Panc1 (cell line): ENCODE data around the gene RPGR. TPM values are rescaled to one million over a fixed set of nuclear protein-coding genes. Genes with fewer than 3 reads are reported as not detected.

Source experiments
- ATAC-seq: fragments of 200-7000 bp; cut with Tn5 transposase; 2 replicates; pipeline ENCODE4 v1.9.1; 2020; ENCODE audit warnings: mild to moderate bottlenecking, moderate library complexity
- BruUV-seq: library from RNA; stranded (reverse); fragments of 400-500 nt; replicated peaks from 2 replicates; lab custom pipeline; 2021; lab: Mats Ljungman, UMichigan
- CTCF ChIA-PET: fragments of 300-600 bp; sonication (Branson Sonifier 250); formaldehyde crosslinking; loops from one replicate; lab custom pipeline; 2022; ENCODE audit warnings: antibody characterized with exemption; lab: Charles Lee
- POLR2A ChIA-PET: fragments of 300-600 bp; sonication (Branson Sonifier 250); formaldehyde crosslinking; loops from one replicate; lab custom pipeline; 2022; ENCODE audit warnings: antibody characterized with exemption; lab: Charles Lee
- DNase-seq: peaks from one replicate; pipeline ENCODE4 v3.0.0-alpha.2; 2010; ENCODE audit warnings: low read depth, low spot score
- H3K27ac ChIP-seq: 2 replicates; pipeline ENCODE4 v1.5.1; 2011; ENCODE audit warnings: mild to moderate bottlenecking, low read length, inconsistent platforms
- H3K27me3 ChIP-seq: fragments of 200-500 bp; sonication (Bioruptor generic); 2 replicates; pipeline ENCODE4 v1.6.0; 2014; ENCODE audit warnings: low read length, inconsistent platforms; ENCODE audit not compliant: control insufficient read depth, insufficient read depth
- H3K36me3 ChIP-seq: fragments of 200-500 bp; sonication (Bioruptor generic); 2 replicates; pipeline ENCODE4 v1.5.1; 2014; ENCODE audit warnings: inconsistent platforms, mild to moderate bottlenecking, low read length, moderate library complexity; ENCODE audit not compliant: control insufficient read depth, insufficient read depth
- H3K4me1 ChIP-seq: 2 replicates; pipeline ENCODE4 v1.5.1; 2011; ENCODE audit warnings: inconsistent platforms, mild to moderate bottlenecking, low read length, moderate library complexity; ENCODE audit not compliant: control insufficient read depth, insufficient read depth
- H3K4me3 ChIP-seq, 2 experiments: 2 replicates each; pipeline ENCODE4 v1.5.1; 2011 to 2012; ENCODE audit warnings: low read depth in 2 of 2, low read length in 2 of 2, mild to moderate bottlenecking in 2 of 2, inconsistent platforms in 1 of 2, moderate library complexity in 1 of 2
- H3K9me3 ChIP-seq: fragments of 200-500 bp; sonication (Bioruptor generic); 2 replicates; pipeline ENCODE4 v1.5.1; 2014; ENCODE audit warnings: low read depth, mild to moderate bottlenecking, inconsistent platforms, low read length, moderate library complexity; ENCODE audit not compliant: control insufficient read depth, insufficient read depth
- CTCF ChIP-seq: fragments of 450-650 bp; IDR thresholded peaks from 2 replicates; pipeline ENCODE4 v1.5.1; 2017; ENCODE audit warnings: mild to moderate bottlenecking
- POLR2AphosphoS5 ChIP-seq: IDR thresholded peaks from 2 replicates; pipeline ENCODE4 v1.6.1; 2012; ENCODE audit warnings: mild to moderate bottlenecking, low read depth, low read length, moderate library complexity
- REST ChIP-seq, 2 experiments: IDR thresholded peaks; 2 replicates each; pipeline ENCODE4 v1.6.1; 2011 to 2012; ENCODE audit warnings: low read depth in 2 of 2, control low read depth in 1 of 2, low read length in 1 of 2, mild to moderate bottlenecking in 1 of 2, moderate library complexity in 1 of 2; ENCODE audit not compliant: insufficient read depth in 1 of 2
- SIN3A ChIP-seq: IDR thresholded peaks from 2 replicates; pipeline ENCODE4 v1.6.1; 2012; ENCODE audit warnings: low read depth, mild to moderate bottlenecking, low read length, moderate library complexity, borderline replicate concordance; ENCODE audit not compliant: insufficient read depth
- TCF7L2 ChIP-seq: IDR thresholded peaks from 2 replicates; pipeline ENCODE4 v1.6.1; 2011; ENCODE audit warnings: mild to moderate bottlenecking, low read depth, low read length, inconsistent platforms
- in situ Hi-C: cut with HindIII; loops from 2 replicates; pipeline ENCODE4 v1.10.0; 2016; ENCODE audit warnings: low sequenced_read_pairs, low pct_unique_long_range_greater_than_20kb
- intact Hi-C: fragments of 100-400 bp; cut with micrococcal nuclease; formaldehyde crosslinking; loops from one replicate; pipeline ENCODE4 v1.10.0; 2022; ENCODE audit not compliant: unreplicated experiment
- total RNA-seq: library from RNA; stranded (reverse); gene quantifications from one replicate; pipeline ENCODE4 v1.2.1, GENCODE V29; 2021; ENCODE audit not compliant: unreplicated experiment

RPGR gene
- total RNA-seq, 1 experiment from 2014 or later: 4.0 TPM

- ChIA-PET CTCF (no interaction called here), POLR2A (no interaction called here)
- H3K9me3 ChIP-seq: no peaks in the 10 kb centered on the region
- no peaks in the 10 kb centered on the region for H3K36me3 ChIP-seq
- BruUV-seq: no TSS peak
- intact Hi-C loops (no loop called here), in situ Hi-C loops (no loop called here)
- DNase-seq: no peak
- ATAC-seq: no peak
- H3K4me3 ChIP-seq: no peak overlapping the region
- TF ChIP-seq SIN3A (no peak), POLR2AphosphoS5 (no peak), CTCF (no peak), REST (IDR thresholded peaks at IDR 0.05; ENCODE audit: insufficient read depth in 1 of 2, low read depth in 2 of 2, low read length in 1 of 2) (no peak), TCF7L2 (no peak)
- H3K4me1 ChIP-seq: no peaks in the 10 kb centered on the region
- no peak overlapping the region for H3K27ac ChIP-seq
- no peaks in the 10 kb centered on the region for H3K27me3 ChIP-seq
Measured at GRCh38 chrX:38346150-38346549, 18.8 kb upstream of the RPGR start.

GRCh38 chrX:38342853-38343778 lies 15.8 kb upstream of the RPGR start:
- H3K9me3 ChIP-seq: no peaks in the 10 kb centered on the region
- intact Hi-C loops: no loop called here
- no peak overlapping the region for H3K4me3 ChIP-seq
- CTCF ChIA-PET: no interaction called here
- no peaks in the 10 kb centered on the region for H3K36me3 ChIP-seq
- H3K27me3 ChIP-seq: no peaks in the 10 kb centered on the region
- ATAC-seq: no peak
- TF ChIP-seq REST (IDR thresholded peaks at IDR 0.05; ENCODE audit: insufficient read depth in 1 of 2, low read depth in 2 of 2, low read length in 1 of 2) (no peak), POLR2AphosphoS5 (no peak), CTCF (no peak), TCF7L2 (no peak), SIN3A (no peak)
- POLR2A ChIA-PET: interaction anchor here (0.6 kb wide), 1 partner anchor 198 kb away, joined by 3 read pairs; no protein-coding TSS in a partner anchor
- no peak for DNase-seq
- no peaks in the 10 kb centered on the region for H3K4me1 ChIP-seq
- no TSS peak for BruUV-seq
- no peak overlapping the region for H3K27ac ChIP-seq
- in situ Hi-C loops: no loop called here
